HepG2 (cell line): Measurements from ENCODE around the gene CPPED1. TPM values are rescaled to one million over a fixed set of nuclear protein-coding genes. Genes with fewer than 3 reads are reported as not detected.
A peak's percentile ranks its signal among the peaks of the same experiment; 100 is the strongest.

ENCODE experiments used
- ATAC-seq: fragments of 200-7000 bp; cut with Tn5 transposase; 3 replicates; pipeline ENCODE4 v1.9.1; 2020; ENCODE audit warnings: mild to moderate bottlenecking, moderate library complexity
- BruUV-seq: library from RNA; stranded (reverse); fragments of 400-500 nt; replicated peaks from 2 replicates; lab custom pipeline; 2021; lab: Mats Ljungman, UMichigan
- CTCF ChIA-PET: fragments of 300-600 bp; formaldehyde crosslinking; extraction: SDS; loops from one replicate; lab custom pipeline; 2021; ENCODE audit warnings: low total read pairs, inconsistent platforms, low intra/inter-chr PET ratio; lab: Yijun Ruan, JAX
- POLR2A ChIA-PET: fragments of 350-600 bp; sonication (Branson Sonifier 250); formaldehyde crosslinking; loops from one replicate; lab custom pipeline; 2020; ENCODE audit warnings: antibody characterized with exemption, inconsistent platforms; lab: Yijun Ruan, JAX
- DNase-seq: peaks from one replicate; pipeline ENCODE4 v3.0.0-alpha.2; 2015; ENCODE audit warnings: low spot score
- FAIRE-seq: peaks from 3 replicates; lab custom pipeline; 2011; peaks lifted over from hg19 to GRCh38; lab: Jason Lieb, UNC
- H2AFZ ChIP-seq: one replicate; pipeline ENCODE4 v1.6.1; 2011; ENCODE audit warnings: low read length, inconsistent platforms
- H3K27ac ChIP-seq: fragments of 300-600 bp; 3 replicates; pipeline ENCODE4 v1.8.0; 2011; ENCODE audit warnings: mixed run types, mild to moderate bottlenecking, mixed read lengths, low read length, inconsistent platforms; ENCODE audit not compliant: insufficient read depth; ENCODE audit errors: extremely low read length
- H3K27me3 ChIP-seq, 2 experiments: fragments of 200-600 bp in 1 of 2; 2 replicates in 1 of 2; 3 replicates in 1 of 2; pipeline versions ENCODE4 v1.6.0 to v1.8.0; 2011; ENCODE audit warnings: low read length in 2 of 2, mild to moderate bottlenecking in 2 of 2, moderate library complexity in 2 of 2, inconsistent platforms in 1 of 2; ENCODE audit not compliant: insufficient read depth in 2 of 2, control insufficient read depth in 1 of 2
- H3K36me3 ChIP-seq, 2 experiments: fragments of 200-600 bp in 1 of 2; replicated peaks in 1 of 2; 2 replicates in 1 of 2; 3 replicates in 1 of 2; pipeline versions ENCODE4 v1.5.1 to v1.8.0; 2011; ENCODE audit warnings: low read length in 2 of 2, inconsistent platforms in 1 of 2; ENCODE audit not compliant: insufficient read depth in 2 of 2, control insufficient read depth in 1 of 2
- H3K4me1 ChIP-seq: 2 replicates; pipeline ENCODE4 v1.5.1; 2012; ENCODE audit warnings: low read length, inconsistent platforms; ENCODE audit not compliant: insufficient read depth
- H3K4me2 ChIP-seq: 2 replicates; pipeline ENCODE4 v1.6.0; 2011; ENCODE audit warnings: low read depth, low read length, inconsistent platforms
- H3K4me3 ChIP-seq, 3 experiments: fragments of 200-600 bp in 1 of 3; sonication (generic), shearing (Covaris generic) in 1 of 3; replicated peaks in 1 of 3; 2 replicates each; pipeline ENCODE4 v1.5.1; 2011 to 2016; ENCODE audit warnings: low read length in 3 of 3, inconsistent platforms in 2 of 3, low read depth in 2 of 3, mild to moderate bottlenecking in 2 of 3, control low read depth in 1 of 3, mixed read lengths in 1 of 3; ENCODE audit not compliant: insufficient read depth in 1 of 3
- H3K79me2 ChIP-seq: one replicate; pipeline ENCODE4 v1.6.1; 2011; ENCODE audit warnings: low read length, inconsistent platforms; ENCODE audit not compliant: insufficient read depth
- H3K9ac ChIP-seq: 2 replicates; pipeline ENCODE4 v1.6.0; 2011; ENCODE audit warnings: mild to moderate bottlenecking, low read depth, low read length, inconsistent platforms; ENCODE audit not compliant: insufficient read depth
- H3K9me3 ChIP-seq: 2 replicates; pipeline ENCODE4 v1.5.1; 2012; ENCODE audit warnings: mild to moderate bottlenecking, low read length
- H4K20me1 ChIP-seq: 2 replicates; pipeline ENCODE4 v1.6.0; 2011; ENCODE audit warnings: inconsistent platforms, mild to moderate bottlenecking, low read length, moderate library complexity; ENCODE audit not compliant: insufficient read depth
- CAMTA2 ChIP-seq: sonication (generic); formaldehyde crosslinking; IDR thresholded peaks from 2 replicates; pipeline ENCODE4 v1.4.0; 2020; ENCODE audit warnings: mild to moderate bottlenecking, missing genetic modification reagents, borderline replicate concordance
- DPF2 ChIP-seq: sonication (generic); formaldehyde crosslinking; IDR thresholded peaks from 2 replicates; pipeline ENCODE4 v1.4.0; 2020; ENCODE audit warnings: mild to moderate bottlenecking, low read depth, missing genetic modification reagents, borderline replicate concordance
- ELK4 ChIP-seq: sonication (generic); formaldehyde crosslinking; IDR thresholded peaks from 2 replicates; pipeline ENCODE4 v1.9.0; 2021; ENCODE audit warnings: missing genetic modification reagents, borderline replicate concordance
- GLMP ChIP-seq: sonication (generic); formaldehyde crosslinking; IDR thresholded peaks from 2 replicates; pipeline ENCODE4 v1.9.0; 2021; ENCODE audit warnings: missing genetic modification reagents, mild to moderate bottlenecking, borderline replicate concordance
- KLF15 ChIP-seq: sonication (generic); formaldehyde crosslinking; IDR thresholded peaks from 2 replicates; pipeline ENCODE4 v1.8.1; 2023; ENCODE audit warnings: borderline replicate concordance, mild to moderate bottlenecking, inconsistent platforms, missing genetic modification reagents, mixed read lengths
- SMYD3 ChIP-seq: sonication (generic); formaldehyde crosslinking; IDR thresholded peaks from 2 replicates; pipeline ENCODE4 v1.8.1; 2023; ENCODE audit warnings: mild to moderate bottlenecking, missing genetic modification reagents
- SOX13 ChIP-seq, 3 experiments: fragments of 450-650 bp in 1 of 3; sonication (generic) in 1 of 3; formaldehyde crosslinking in 1 of 3; IDR thresholded peaks in 2 of 3; conservative IDR thresholded peaks in 1 of 3; 2 replicates each; pipeline versions ENCODE4 v1.5.0 to v1.6.1; 2016 to 2020; ENCODE audit warnings: antibody characterized with exemption in 1 of 3, mild to moderate bottlenecking in 1 of 3, missing compliant biosample characterization in 1 of 3, missing genetic modification reagents in 1 of 3, moderate library complexity in 1 of 3
- THYN1 ChIP-seq: sonication (generic); formaldehyde crosslinking; IDR thresholded peaks from 2 replicates; pipeline ENCODE4 v1.8.1; 2023; ENCODE audit warnings: low read depth, mild to moderate bottlenecking, moderate library complexity, missing genetic modification reagents, borderline replicate concordance
- YEATS2 ChIP-seq: sonication (generic); formaldehyde crosslinking; IDR thresholded peaks from 2 replicates; pipeline ENCODE4 v1.4.0; 2020; ENCODE audit warnings: missing genetic modification reagents, borderline replicate concordance
- ZEB1 ChIP-seq: IDR thresholded peaks from 2 replicates; pipeline ENCODE4 v1.6.1; 2012; ENCODE audit warnings: mild to moderate bottlenecking, low read depth, inconsistent platforms; ENCODE audit not compliant: insufficient replicate concordance
- ZNF20 ChIP-seq: sonication (generic); formaldehyde crosslinking; IDR thresholded peaks from 2 replicates; pipeline ENCODE4 v1.4.0; 2020; ENCODE audit warnings: mild to moderate bottlenecking, moderate library complexity, missing genetic modification reagents
- ZNF550 ChIP-seq: sonication (generic); formaldehyde crosslinking; IDR thresholded peaks from 2 replicates; pipeline ENCODE4 v1.4.0; 2020; ENCODE audit warnings: mild to moderate bottlenecking, missing genetic modification reagents, borderline replicate concordance
- WGBS: methylation state at CpG from one replicate; pipeline ENCODE4 v1.1.6; 2017; ENCODE audit warnings: low lambda C conversion rate; 5-methylcytosine and 5-hydroxymethylcytosine counted together
- in situ Hi-C: cut with HindIII; loops from 2 replicates; pipeline ENCODE4 v1.10.0; 2017; ENCODE audit warnings: low pct_unique_long_range_greater_than_20kb; ENCODE audit not compliant: extremely low pct_ligation_motif_present
- intact Hi-C: fragments of 100-400 bp; cut with micrococcal nuclease; formaldehyde crosslinking; loops from one replicate; pipeline ENCODE4 v1.10.0; 2022; ENCODE audit not compliant: unreplicated experiment
- polyA plus RNA-seq, 8 experiments: library from polyadenylated mRNA; depleted of rRNA in 3 of 8; stranded (reverse) in 7 of 8; unstranded in 1 of 8; fragments of >200 nt; fragmentation: Illumina TruSeq in 4 of 8; extraction: Trizol in 4 of 8; gene quantifications; 2 replicates each; pipeline versions ENCODE4 v1.2.1 to v1.2.3, GENCODE V29; 2011 to 2016; ENCODE audit warnings: low read depth in 4 of 8, missing spikeins in 1 of 8, mixed read lengths in 1 of 8; ENCODE audit not compliant: insufficient read depth in 1 of 8
- total RNA-seq, 5 experiments: library from RNA; depleted of rRNA; stranded (reverse); fragments of >200 nt; fragmentation: Illumina TruSeq; extraction: Trizol; gene quantifications; 2 replicates each; pipeline ENCODE4 v1.2.3, GENCODE V29; 2016; ENCODE audit warnings: low read depth in 1 of 5

The CPPED1 gene
- total and polyA plus RNA-seq, 2 of the 13 experiments (the other 11 are each of a cell fraction or from before 2014, with no cell fraction given): 66.6 to 71.3 TPM

GRCh38 chr16:12811441-12812383, 8.0 kb upstream of the CPPED1 start:
- POLR2A ChIA-PET: interaction anchor here (0.6 to 2.2 kb wide), 4 partner anchors 8 to 21 kb away, joined by 3 to 7 read pairs (median 5); partner anchors contain the start of gene CPPED1
- no peak overlapping the region for H3K9ac ChIP-seq
- H3K9me3 ChIP-seq: peaks cover 9% of the 10 kb centered on the region
- H4K20me1 ChIP-seq: no peaks in the 10 kb centered on the region
- no peak for FAIRE-seq
- in situ Hi-C loops (loop anchor here (25.0 kb wide), 1 partner anchor 474 kb away; no protein-coding TSS in a partner anchor), intact Hi-C loops (no loop called here)
- H3K27ac ChIP-seq: no peak overlapping the region
- no peak for ATAC-seq
- no peak overlapping the region for H3K4me3 ChIP-seq
- peak overlapping the region; percentile 7 for H2AFZ ChIP-seq
- WGBS: 48% methylated on average over 5 of the region's 5 CpGs
- H3K4me1 ChIP-seq: peaks cover 23% of the 10 kb centered on the region
- no peak for DNase-seq
- BruUV-seq: no TSS peak
- no peaks in the 10 kb centered on the region for H3K36me3 ChIP-seq
- no peak for TF ChIP-seq YEATS2 (CRISPR knock-in tag)
- no peak for TF ChIP-seq KLF15
- TF ChIP-seq ELK4 (CRISPR knock-in tag): no peak
- no peak for TF ChIP-seq GLMP (CRISPR knock-in tag)
- TF ChIP-seq ZNF550 (CRISPR knock-in tag): no peak
- no peak for TF ChIP-seq THYN1 (CRISPR knock-in tag)
- TF ChIP-seq DPF2 (CRISPR knock-in tag): no peak
- TF ChIP-seq SMYD3 (CRISPR knock-in tag): no peak
- no peak for TF ChIP-seq CAMTA2 (CRISPR knock-in tag)
- peak; percentile 93; the same call in 1 of the 2 replicates for TF ChIP-seq ZNF20
- no peak for TF ChIP-seq SOX13 (IDR thresholded peaks at IDR 0.05)
- TF ChIP-seq SOX13 (CRISPR knock-in tag; conservative IDR thresholded peaks at IDR 0.05 in 1 of 2, IDR thresholded peaks at IDR 0.05 in 1 of 2): 0 out of 4 replicates have a peak, but pooled peaks of 1 of the 2 experiments have one; percentile 19
- no peak for TF ChIP-seq ZEB1
- peak overlapping the region; percentile 26 for H3K4me2 ChIP-seq
- CTCF ChIA-PET: no interaction called here
- H3K79me2 ChIP-seq: no peaks in the 10 kb centered on the region
- no peaks in the 10 kb centered on the region for H3K27me3 ChIP-seq
